IMR-90 (cell line): Measurements from ENCODE around the gene CD44. TPM values are rescaled to one million over a fixed set of nuclear protein-coding genes. Genes with fewer than 3 reads are reported as not detected.

Experiments used
- ATAC-seq: fragments of 200-7000 bp; cut with Tn5 transposase; 2 replicates; pipeline ENCODE4 v1.9.1; 2020; ENCODE audit warnings: low read depth, mild to moderate bottlenecking, moderate library complexity
- BruUV-seq: library from RNA; stranded (reverse); fragments of 400-500 nt; replicated peaks from 2 replicates; lab custom pipeline; 2021; lab: Mats Ljungman, UMichigan
- CTCF ChIA-PET: fragments of 300-600 bp; formaldehyde crosslinking; extraction: SDS; loops from one replicate; lab custom pipeline; 2021; ENCODE audit warnings: antibody characterized with exemption; lab: Yijun Ruan, JAX
- POLR2A ChIA-PET: fragments of 300-600 bp; sonication (Branson Sonifier 250); formaldehyde crosslinking; loops from one replicate; lab custom pipeline; 2022; ENCODE audit warnings: antibody characterized with exemption; ENCODE audit not compliant: unreplicated experiment; lab: Charles Lee
- DNase-seq: peaks from one replicate; pipeline ENCODE4 v3.0.0; 2013
- H2AFZ ChIP-seq: replicated peaks from 2 replicates; pipeline ENCODE3; 2013; ENCODE audit warnings: low read length, mild to moderate bottlenecking; ENCODE audit not compliant: poor library complexity
- H2AK5ac ChIP-seq: 2 replicates; pipeline ENCODE4 v1.6.1; 2013; ENCODE audit warnings: low read depth, low read length, inconsistent platforms
- H2AK9ac ChIP-seq: replicated peaks from 2 replicates; pipeline ENCODE3; 2013; ENCODE audit warnings: mild to moderate bottlenecking, low read depth, low read length, moderate library complexity; ENCODE audit not compliant: poor library complexity
- H2BK120ac ChIP-seq: 2 replicates; pipeline ENCODE4 v1.6.1; 2013; ENCODE audit warnings: low read depth, low read length, inconsistent platforms
- H2BK15ac ChIP-seq: 3 replicates; pipeline ENCODE4 v1.6.1; 2013; ENCODE audit warnings: low read depth, low read length, inconsistent platforms
- H2BK20ac ChIP-seq: 2 replicates; pipeline ENCODE4 v1.6.1; 2013; ENCODE audit warnings: low read depth, mild to moderate bottlenecking, inconsistent platforms, low read length, moderate library complexity
- H2BK5ac ChIP-seq: 2 replicates; pipeline ENCODE4 v1.6.1; 2013; ENCODE audit warnings: mild to moderate bottlenecking, low read depth, low read length, inconsistent platforms; ENCODE audit not compliant: poor library complexity, severe bottlenecking
- H3K14ac ChIP-seq: replicated peaks from 2 replicates; pipeline ENCODE4 v1.6.1; 2013; ENCODE audit warnings: low read depth, low read length, inconsistent platforms
- H3K18ac ChIP-seq: 2 replicates; pipeline ENCODE4 v1.6.1; 2013; ENCODE audit warnings: low read depth, low read length, control low read depth
- H3K23ac ChIP-seq: 2 replicates; pipeline ENCODE4 v1.6.1; 2013; ENCODE audit warnings: low read depth, low read length, inconsistent platforms
- H3K27ac ChIP-seq: 2 replicates; pipeline ENCODE4 v1.5.1; 2013; ENCODE audit warnings: mild to moderate bottlenecking, control low read depth, low read length; ENCODE audit not compliant: insufficient read depth
- H3K27me3 ChIP-seq: 2 replicates; pipeline ENCODE4 v1.6.1; 2013; ENCODE audit warnings: low read length; ENCODE audit not compliant: control insufficient read depth, insufficient read depth
- H3K36me3 ChIP-seq: 2 replicates; pipeline ENCODE4 v1.6.1; 2013; ENCODE audit warnings: low read length, mixed read lengths; ENCODE audit not compliant: control insufficient read depth, insufficient read depth
- H3K4ac ChIP-seq: 2 replicates; pipeline ENCODE4 v1.6.1; 2013; ENCODE audit warnings: low read depth, low read length, inconsistent platforms
- H3K4me1 ChIP-seq: 2 replicates; pipeline ENCODE4 v1.6.1; 2013; ENCODE audit warnings: low read length, mixed read lengths; ENCODE audit not compliant: control insufficient read depth, insufficient read depth
- H3K4me2 ChIP-seq: 2 replicates; pipeline ENCODE4 v1.6.1; 2013; ENCODE audit warnings: low read depth, mild to moderate bottlenecking, control low read depth, low read length, moderate library complexity
- H3K4me3 ChIP-seq: 2 replicates; pipeline ENCODE4 v1.5.1; 2013; ENCODE audit warnings: low read depth, mild to moderate bottlenecking, control low read depth, low read length, moderate library complexity; ENCODE audit not compliant: insufficient read depth
- H3K56ac ChIP-seq: 2 replicates; pipeline ENCODE4 v1.6.1; 2013; ENCODE audit warnings: low read length, inconsistent platforms; ENCODE audit not compliant: insufficient read depth; ENCODE audit errors: extremely low read depth
- H3K79me1 ChIP-seq, 2 experiments: 2 replicates each; pipeline ENCODE4 v1.6.1; 2013; ENCODE audit warnings: low read length in 2 of 2, inconsistent platforms in 1 of 2, low read depth in 1 of 2
- H3K9ac ChIP-seq: 2 replicates; pipeline ENCODE4 v1.6.1; 2013; ENCODE audit warnings: low read depth, low read length, control low read depth
- H3K9me1 ChIP-seq: 2 replicates; pipeline ENCODE4 v1.6.1; 2013; ENCODE audit warnings: low read length, inconsistent platforms; ENCODE audit not compliant: insufficient read depth
- H3K9me3 ChIP-seq: 2 replicates; pipeline ENCODE4 v1.6.1; 2013; ENCODE audit warnings: low read length; ENCODE audit not compliant: control insufficient read depth, insufficient read depth
- H4K20me1 ChIP-seq: 2 replicates; pipeline ENCODE4 v1.6.1; 2013; ENCODE audit warnings: low read length, inconsistent platforms; ENCODE audit not compliant: insufficient read depth
- H4K5ac ChIP-seq: 2 replicates; pipeline ENCODE4 v1.6.1; 2013; ENCODE audit warnings: mild to moderate bottlenecking, low read depth, low read length, control low read depth
- H4K8ac ChIP-seq, 2 experiments: 2 replicates each; pipeline ENCODE4 v1.6.1; 2013; ENCODE audit warnings: low read depth in 2 of 2, low read length in 2 of 2, control low read depth in 1 of 2, inconsistent platforms in 1 of 2
- H4K91ac ChIP-seq: 2 replicates; pipeline ENCODE4 v1.6.1; 2013; ENCODE audit warnings: low read depth, low read length, inconsistent platforms; ENCODE audit not compliant: insufficient read depth
- BHLHE40 ChIP-seq: fragments of 150-350 bp; IDR thresholded peaks from 2 replicates; pipeline ENCODE4 v1.6.1; 2016; ENCODE audit warnings: mild to moderate bottlenecking, low read depth, low read length
- CEBPB ChIP-seq: IDR thresholded peaks from 2 replicates; pipeline ENCODE4 v1.6.1; 2012; ENCODE audit warnings: low read depth, low read length, improper control_type of control experiment
- MAFK ChIP-seq: IDR thresholded peaks from 2 replicates; pipeline ENCODE4 v1.6.1; 2012; ENCODE audit warnings: low read depth, low read length, improper control_type of control experiment
- MAZ ChIP-seq: IDR thresholded peaks from 2 replicates; pipeline ENCODE4 v1.6.1; 2012; ENCODE audit warnings: low read depth, mild to moderate bottlenecking, low read length, improper control_type of control experiment, moderate library complexity, borderline replicate concordance
- MXI1 ChIP-seq: IDR thresholded peaks from 2 replicates; pipeline ENCODE4 v1.6.1; 2012; ENCODE audit warnings: low read depth, mild to moderate bottlenecking, low read length, moderate library complexity, borderline replicate concordance
- NFE2L2 ChIP-seq: fragments of 150-350 bp; IDR thresholded peaks from 2 replicates; pipeline ENCODE4 v1.6.1; 2016; ENCODE audit warnings: low read depth, mild to moderate bottlenecking, low read length
- POLR2A ChIP-seq: IDR thresholded peaks from 2 replicates; pipeline ENCODE4 v1.6.1; 2012; ENCODE audit warnings: mild to moderate bottlenecking, low read depth, low read length
- RAD21 ChIP-seq: IDR thresholded peaks from 2 replicates; pipeline ENCODE4 v1.6.1; 2012; ENCODE audit warnings: low read length, improper control_type of control experiment
- RCOR1 ChIP-seq: IDR thresholded peaks from 2 replicates; pipeline ENCODE4 v1.6.1; 2012; ENCODE audit warnings: mild to moderate bottlenecking, low read length, improper control_type of control experiment; ENCODE audit not compliant: insufficient replicate concordance
- RFX5 ChIP-seq: IDR thresholded peaks from 2 replicates; pipeline ENCODE4 v1.8.0; 2012; ENCODE audit warnings: low read depth, mild to moderate bottlenecking, low read length, moderate library complexity
- WGBS, 2 experiments: methylation state at CpG; one replicate each; pipeline versions ENCODE4 v1.1.5 to v1.1.7; 2013; ENCODE audit warnings: missing lambda C conversion rate in 2 of 2; ENCODE audit not compliant: insufficient read length in 1 of 2; ENCODE audit errors: extremely low coverage in 2 of 2; 5-methylcytosine and 5-hydroxymethylcytosine counted together
- dilution Hi-C: fragments of 300-500 bp; cut with HindIII; formaldehyde crosslinking; loops from one replicate; pipeline ENCODE4 v1.14.3; 2018; ENCODE audit warnings: low sequenced_read_pairs; ENCODE audit not compliant: unreplicated experiment
- in situ Hi-C: fragments of 300-500 bp; cut with MboI; formaldehyde crosslinking; loops from 3 replicates; pipeline ENCODE4 v1.14.3; 2019; ENCODE audit warnings: low sequenced_read_pairs, inconsistent platforms, mixed read lengths
- intact Hi-C: fragments of 100-400 bp; cut with micrococcal nuclease; formaldehyde crosslinking; loops from 2 replicates; pipeline ENCODE4 v1.10.0; 2022
- polyA plus RNA-seq, 3 experiments: library from polyadenylated mRNA; depleted of rRNA; stranded (reverse); fragments of >200 nt; gene quantifications; 2 replicates each; pipeline ENCODE4 v1.2.3, GENCODE V29; 2012; ENCODE audit warnings: low replicate concordance in 1 of 3
- total RNA-seq: library from RNA; depleted of rRNA; stranded (reverse); fragments of >200 nt; gene quantifications from 2 replicates; pipeline ENCODE4 v1.2.3, GENCODE V29; 2012
- TF ChIP-seq, protein P1 (sequence below): fragments of 150-350 bp; IDR thresholded peaks from 2 replicates; pipeline ENCODE4 v1.6.1; 2017; ENCODE audit warnings: mild to moderate bottlenecking, antibody characterized with exemption, low read length, low read depth
- TF ChIP-seq, protein P2 (sequence below): fragments of 150-350 bp; IDR thresholded peaks from 2 replicates; pipeline ENCODE4 v1.6.1; 2016; ENCODE audit warnings: low read depth, mild to moderate bottlenecking, low read length, moderate library complexity, borderline replicate concordance

Gene CD44
- total and polyA plus RNA-seq, 2 of the 4 experiments (the other 2 are of a cell fraction): 357 to 947 TPM

DNA sequence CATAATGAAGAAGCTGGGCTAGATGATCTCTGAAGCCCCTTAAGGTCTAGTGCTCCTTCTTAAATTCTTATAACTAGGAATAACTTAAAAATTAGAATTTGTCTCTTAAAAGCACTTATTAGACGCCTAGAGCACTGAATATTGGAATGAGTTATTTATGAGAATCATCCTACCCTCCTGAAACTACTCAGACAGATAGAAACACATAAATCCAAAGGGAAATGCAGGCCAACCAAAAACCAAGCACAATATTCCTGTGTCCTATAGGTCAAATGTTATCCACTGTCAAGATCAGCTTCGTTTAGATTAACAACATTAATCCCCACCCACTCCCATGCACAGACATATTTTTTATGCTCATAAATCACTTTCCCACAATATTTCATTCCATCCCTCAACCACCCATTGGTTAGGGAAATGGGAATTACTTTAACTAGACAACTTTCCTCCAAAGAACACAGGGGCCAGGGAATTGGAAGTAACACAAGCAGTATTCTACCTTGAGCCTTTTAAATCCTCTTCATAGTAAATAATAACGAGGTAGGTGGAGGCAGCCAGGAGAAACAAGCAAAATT, 87.1 kb downstream of the CD44 start:
- H3K9ac ChIP-seq: no peak overlapping the region
- H2BK120ac ChIP-seq: no peak overlapping the region
- H4K20me1 ChIP-seq: no peaks in the 10 kb centered on the region
- CTCF ChIA-PET: interaction anchor here (1.2 kb wide), 1 partner anchor 80 kb away, joined by 3 read pairs; no protein-coding TSS in a partner anchor
- no peak overlapping the region for H2AFZ ChIP-seq
- H2AK9ac ChIP-seq: no peak overlapping the region
- H3K9me1 ChIP-seq: peaks cover 12% of the 10 kb centered on the region; the same call in 1 of the 2 replicates
- H2AK5ac ChIP-seq: no peak overlapping the region
- H3K36me3 ChIP-seq: peaks cover 66% of the 10 kb centered on the region
- DNase-seq (no peak), ATAC-seq (no peak)
- H3K4me2 ChIP-seq: no peak overlapping the region
- no peak overlapping the region for H2BK15ac ChIP-seq
- H3K18ac ChIP-seq: no peak overlapping the region
- no peak overlapping the region for H3K14ac ChIP-seq
- H3K4ac ChIP-seq: no peak overlapping the region
- H3K79me1 ChIP-seq: peaks cover 10 to 81% of the 10 kb centered on the region in 2 experiments
- no peak overlapping the region for H4K5ac ChIP-seq
- H3K27me3 ChIP-seq: no peaks in the 10 kb centered on the region
- no peak overlapping the region for H3K23ac ChIP-seq
- 0 out of 4 replicates have a peak overlapping the region, but pooled peaks of 1 of the 2 experiments have one; percentile 9 for H4K8ac ChIP-seq
- H3K9me3 ChIP-seq: no peaks in the 10 kb centered on the region
- H3K4me3 ChIP-seq: no peak overlapping the region
- no peak overlapping the region for H4K91ac ChIP-seq
- intact Hi-C loops: no loop called here
- peak overlapping the region; percentile 46 for H2BK5ac ChIP-seq
- H3K4me1 ChIP-seq: peaks cover 18% of the 10 kb centered on the region
- no peak overlapping the region for H3K56ac ChIP-seq
- BruUV-seq: no TSS peak
- TF ChIP-seq RCOR1 (no peak), MAZ (no peak), CEBPB (no peak), NFE2L2 (no peak), MXI1 (no peak), RFX5 (no peak), RAD21 (no peak), POLR2A (no peak), MAFK (no peak), BHLHE40 (no peak)
- TF ChIP-seq, protein P1, sequence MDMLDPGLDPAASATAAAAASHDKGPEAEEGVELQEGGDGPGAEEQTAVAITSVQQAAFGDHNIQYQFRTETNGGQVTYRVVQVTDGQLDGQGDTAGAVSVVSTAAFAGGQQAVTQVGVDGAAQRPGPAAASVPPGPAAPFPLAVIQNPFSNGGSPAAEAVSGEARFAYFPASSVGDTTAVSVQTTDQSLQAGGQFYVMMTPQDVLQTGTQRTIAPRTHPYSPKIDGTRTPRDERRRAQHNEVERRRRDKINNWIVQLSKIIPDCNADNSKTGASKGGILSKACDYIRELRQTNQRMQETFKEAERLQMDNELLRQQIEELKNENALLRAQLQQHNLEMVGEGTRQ: no peak
- TF ChIP-seq, protein P2, sequence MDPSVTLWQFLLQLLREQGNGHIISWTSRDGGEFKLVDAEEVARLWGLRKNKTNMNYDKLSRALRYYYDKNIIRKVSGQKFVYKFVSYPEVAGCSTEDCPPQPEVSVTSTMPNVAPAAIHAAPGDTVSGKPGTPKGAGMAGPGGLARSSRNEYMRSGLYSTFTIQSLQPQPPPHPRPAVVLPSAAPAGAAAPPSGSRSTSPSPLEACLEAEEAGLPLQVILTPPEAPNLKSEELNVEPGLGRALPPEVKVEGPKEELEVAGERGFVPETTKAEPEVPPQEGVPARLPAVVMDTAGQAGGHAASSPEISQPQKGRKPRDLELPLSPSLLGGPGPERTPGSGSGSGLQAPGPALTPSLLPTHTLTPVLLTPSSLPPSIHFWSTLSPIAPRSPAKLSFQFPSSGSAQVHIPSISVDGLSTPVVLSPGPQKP: no peak
- WGBS, 2 experiments: no CpG with 5 or more reads among the region's 3 CpGs
- no peak overlapping the region for H3K27ac ChIP-seq
- in situ Hi-C loops: no loop called here
- dilution Hi-C loops: no loop called here
- POLR2A ChIA-PET: no interaction called here
- H2BK20ac ChIP-seq: no peak overlapping the region
